Measurements from ENCODE around the gene CA11.

- TF ChIP-seq CTCF (conservative IDR thresholded peaks at IDR 0.05 in 1 of 2, IDR thresholded peaks at IDR 0.05 in 1 of 2; ENCODE audit: low read depth in 1 of 2, low read length in 2 of 2) (no peak), EZH2 (IDR thresholded peaks at IDR 0.05; ENCODE audit: low read length, missing control alignments) (no peak)
Measured at GRCh38 chr19:48596237-48596636, 49.8 kb downstream of the CA11 start.
